K562 (cell line): ENCODE measurements around the gene FASLG. TPM values are rescaled to one million over a fixed set of nuclear protein-coding genes. Genes with fewer than 3 reads are reported as not detected.
A peak's percentile ranks its signal among the peaks of the same experiment; 100 is the strongest.

Source experiments
- ATAC-seq: fragments of 200-7000 bp; cut with Tn5 transposase; 3 replicates; pipeline ENCODE4 v1.9.1; 2020; ENCODE audit warnings: moderate library complexity
- BruUV-seq: library from RNA; stranded (reverse); fragments of 400-500 nt; replicated peaks from 2 replicates; lab custom pipeline; 2021; lab: Mats Ljungman, UMichigan
- CTCF ChIA-PET: fragments of 300-600 bp; formaldehyde crosslinking; extraction: SDS; loops from one replicate; lab custom pipeline; 2021; ENCODE audit warnings: low intra/inter-chr PET ratio; lab: Yijun Ruan, JAX
- POLR2A ChIA-PET: fragments of 300-600, 350-650 bp; sonication (Branson Sonifier 250); formaldehyde crosslinking; extraction: SDS; loops from one replicate; lab custom pipeline; 2021; ENCODE audit warnings: antibody characterized with exemption, inconsistent platforms; lab: Yijun Ruan, JAX
- DNase-seq, 4 experiments: peaks; one replicate each; pipeline versions ENCODE4 v3.0.0 to v3.0.0-alpha.2; 2011 to 2018; ENCODE audit warnings: low spot score in 3 of 4, mixed read lengths in 3 of 4; ENCODE audit errors: extremely low read depth in 1 of 4
- FAIRE-seq: peaks from 2 replicates; lab custom pipeline; 2011; peaks lifted over from hg19 to GRCh38; lab: Jason Lieb, UNC
- H2AFZ ChIP-seq: 2 replicates; pipeline ENCODE4 v1.6.0; 2011; ENCODE audit warnings: low read depth, low read length, control low read depth, inconsistent platforms
- H3K27ac ChIP-seq: fragments of 200-600 bp; 3 replicates; pipeline ENCODE4 v1.8.0; 2011; ENCODE audit warnings: low read depth, mild to moderate bottlenecking, control low read depth, inconsistent platforms, low read length, moderate library complexity, mixed read lengths; ENCODE audit errors: extremely low read depth
- H3K27me3 ChIP-seq, 2 experiments: fragments of 300-600 bp in 1 of 2; 2 replicates in 1 of 2; 3 replicates in 1 of 2; pipeline versions ENCODE4 v1.6.0 to v1.8.0; 2011; ENCODE audit warnings: inconsistent platforms in 2 of 2, low read length in 2 of 2, mild to moderate bottlenecking in 1 of 2, mixed read lengths in 1 of 2, moderate library complexity in 1 of 2; ENCODE audit not compliant: control insufficient read depth in 2 of 2, insufficient read depth in 2 of 2
- H3K36me3 ChIP-seq: fragments of 300-600 bp; 3 replicates; pipeline ENCODE4 v1.8.0; 2011; ENCODE audit warnings: mild to moderate bottlenecking, low read length, inconsistent platforms; ENCODE audit not compliant: control insufficient read depth, insufficient read depth
- H3K4me1 ChIP-seq, 2 experiments: fragments of 200-600 bp in 1 of 2; replicated peaks in 1 of 2; 2 replicates in 1 of 2; 3 replicates in 1 of 2; pipeline versions ENCODE4 v1.5.1 to v1.8.0; 2011; ENCODE audit warnings: inconsistent platforms in 2 of 2, low read length in 2 of 2, mild to moderate bottlenecking in 1 of 2, mixed read lengths in 1 of 2, moderate library complexity in 1 of 2; ENCODE audit not compliant: control insufficient read depth in 2 of 2, insufficient read depth in 2 of 2
- H3K4me2 ChIP-seq: 2 replicates; pipeline ENCODE4 v1.6.1; 2011; ENCODE audit warnings: low read length, control low read depth, inconsistent platforms, mixed read lengths; ENCODE audit not compliant: insufficient read depth
- H3K4me3 ChIP-seq: fragments of 200-600 bp; sonication (generic), shearing (Covaris generic); 2 replicates; pipeline ENCODE4 v1.5.1; 2016; ENCODE audit warnings: control low read depth, inconsistent platforms
- H3K79me2 ChIP-seq: fragments of 200-600 bp; 3 replicates; pipeline ENCODE4 v1.8.0; 2011; ENCODE audit warnings: low read length, inconsistent platforms; ENCODE audit not compliant: control insufficient read depth, insufficient read depth
- H3K9ac ChIP-seq, 2 experiments: 2 replicates each; pipeline versions ENCODE4 v1.6.0 to v1.6.1; 2011; ENCODE audit warnings: low read depth in 2 of 2, low read length in 2 of 2, control low read depth in 1 of 2, inconsistent platforms in 1 of 2, mild to moderate bottlenecking in 1 of 2, mixed read lengths in 1 of 2; ENCODE audit not compliant: insufficient read depth in 1 of 2
- H3K9me1 ChIP-seq: one replicate; pipeline ENCODE4 v1.6.0; 2011; ENCODE audit warnings: inconsistent platforms, mild to moderate bottlenecking, low read length, moderate library complexity; ENCODE audit not compliant: control insufficient read depth, insufficient read depth
- H3K9me3 ChIP-seq: replicated peaks from 2 replicates; pipeline ENCODE4 v1.5.1; 2011; ENCODE audit warnings: low read depth, low read length, inconsistent platforms; ENCODE audit not compliant: control insufficient read depth, insufficient read depth
- H4K20me1 ChIP-seq: replicated peaks from 2 replicates; pipeline ENCODE4 v1.6.1; 2011; ENCODE audit warnings: low read length, inconsistent platforms, mixed read lengths; ENCODE audit not compliant: control insufficient read depth, insufficient read depth
- BRF2 ChIP-seq: IDR thresholded peaks from 3 replicates; pipeline ENCODE4 v1.6.1; 2011; ENCODE audit warnings: borderline replicate concordance, mild to moderate bottlenecking; ENCODE audit not compliant: insufficient read length, insufficient read depth
- CEBPB ChIP-seq: fragments of 450-650 bp; IDR thresholded peaks from 2 replicates; pipeline ENCODE4 v1.6.1; 2016; ENCODE audit warnings: missing genetic modification characterization, missing compliant biosample characterization
- CEBPG ChIP-seq, 3 experiments: fragments of 200-800 bp in 1 of 3; sonication (Bioruptor generic) in 1 of 3; sonication (generic) in 1 of 3; formaldehyde crosslinking in 1 of 3; IDR thresholded peaks in 2 of 3; conservative IDR thresholded peaks in 1 of 3; 2 replicates each; pipeline versions ENCODE4 v1.6.1 to v1.8.0; 2016 to 2022; ENCODE audit warnings: missing compliant biosample characterization in 2 of 3, missing genetic modification characterization in 2 of 3, mild to moderate bottlenecking in 1 of 3, missing genetic modification reagents in 1 of 3
- NR2F6 ChIP-seq: fragments of 450-650 bp; formaldehyde crosslinking; IDR thresholded peaks from 2 replicates; pipeline ENCODE4 v1.4.0; 2020; ENCODE audit warnings: mild to moderate bottlenecking
- POLR2AphosphoS5 ChIP-seq: IDR thresholded peaks from 2 replicates; pipeline ENCODE4 v1.6.1; 2011; ENCODE audit warnings: mild to moderate bottlenecking, low read depth, low read length, moderate library complexity; ENCODE audit not compliant: control insufficient read depth, insufficient read depth
- RBM34 ChIP-seq: fragments of 200-400 bp; formaldehyde crosslinking; IDR thresholded peaks from 2 replicates; pipeline ENCODE4 v1.6.1; 2018; ENCODE audit warnings: low read length, borderline replicate concordance; ENCODE audit not compliant: insufficient read depth
- TGIF2 ChIP-seq: sonication (generic); formaldehyde crosslinking; IDR thresholded peaks from 2 replicates; pipeline ENCODE4 v1.8.1; 2022; ENCODE audit warnings: mild to moderate bottlenecking, missing genetic modification reagents, moderate library complexity
- ZNF316 ChIP-seq: fragments of 450-650 bp; IDR thresholded peaks from 2 replicates; pipeline ENCODE4 v1.6.1; 2016
- WGBS: fragments of 100-300 bp; shearing (Covaris generic); methylation state at CpG from one replicate; pipeline ENCODE4 v1.1.6; 2016; ENCODE audit warnings: low coverage, mixed read lengths; ENCODE audit not compliant: insufficient coverage; ENCODE audit errors: missing lambda C conversion rate; 5-methylcytosine and 5-hydroxymethylcytosine counted together
- in situ Hi-C: fragments of 300-500 bp; cut with MboI; formaldehyde crosslinking; loops from 4 replicates; pipeline ENCODE4 v1.15.0; 2018; ENCODE audit warnings: inconsistent platforms, mixed read lengths
- intact Hi-C: fragments of 100-400 bp; cut with micrococcal nuclease; formaldehyde crosslinking; loops from 2 replicates; pipeline ENCODE4 v1.14.2; 2022
- polyA plus RNA-seq, 8 experiments: library from polyadenylated mRNA; depleted of rRNA in 4 of 8; stranded (reverse) in 5 of 8; unstranded in 3 of 8; fragments of >200 nt; fragmentation: Nextera tagmentation in 2 of 8; fragmentation: Illumina TruSeq in 1 of 8; extraction: Ambion mirVana in 2 of 8; extraction: Trizol in 1 of 8; gene quantifications; 2 replicates each; pipeline versions ENCODE4 v1.2.1 to v1.2.3, GENCODE V29; 2011 to 2014; ENCODE audit warnings: inconsistent platforms in 1 of 8, missing spikeins in 1 of 8
- total RNA-seq, 7 experiments: library from RNA; depleted of rRNA in 6 of 7; stranded (reverse); fragments of >200 nt in 6 of 7; fragmentation: Illumina TruSeq in 2 of 7; extraction: Trizol in 2 of 7; gene quantifications; 2 replicates each; pipeline versions ENCODE4 v1.2.1 to v1.2.3, GENCODE V29; 2011 to 2021; ENCODE audit warnings: low replicate concordance in 1 of 7

FASLG gene
- total and polyA plus RNA-seq, 9 of the 15 experiments (the other 6 are each of a cell fraction or from before 2014, with no cell fraction given), result not detected

- TF ChIP-seq TGIF2 (CRISPR knock-in tag), result no peak
- TF ChIP-seq NR2F6 (CRISPR knock-in tag), result 0 out of 2 replicates have a peak, but pooled peaks have one; percentile 4
- no peak for TF ChIP-seq RBM34
- no peak for TF ChIP-seq CEBPG (CRISPR knock-in tag; IDR thresholded peaks at IDR 0.05)
- 0 out of 4 replicates have a peak, but pooled peaks of 1 of the 2 experiments have one; percentile 16 for TF ChIP-seq CEBPG (tag; conservative IDR thresholded peaks at IDR 0.05 in 1 of 2, IDR thresholded peaks at IDR 0.05 in 1 of 2)
- peak; percentile 56; the same call in 1 of the 2 replicates for TF ChIP-seq ZNF316
- TF ChIP-seq BRF2, result no peak
- TF ChIP-seq POLR2AphosphoS5, result no peak
- 0 out of 2 replicates have a peak, but pooled peaks have one; percentile 30 for TF ChIP-seq CEBPB
- Histone ChIP-seq H4K20me1 (no peaks in the 10 kb centered on the region), H3K36me3 (no peaks in the 10 kb centered on the region), H3K79me2 (no peaks in the 10 kb centered on the region), H3K27ac (peak overlapping the region; percentile 56; the same call in 2 of the 3 replicates), H3K9me1 (no peaks in the 10 kb centered on the region), H3K4me3 (no peak overlapping the region), H3K9ac (no peak overlapping the region), H2AFZ (peak overlapping the region; percentile 66; the same call in 1 of the 2 replicates), H3K27me3 (no peaks in the 10 kb centered on the region), H3K4me2 (no peak overlapping the region), H3K4me1 (peaks cover 0 to 28% of the 10 kb centered on the region in 2 experiments; a peak in 4 of 5 replicates), H3K9me3 (peaks cover 4% of the 10 kb centered on the region; the same call in 1 of the 2 replicates)
- POLR2A ChIA-PET, result interaction anchor here (0.6 to 0.7 kb wide), 2 partner anchors 37 to 1040 kb away, joined by 3 read pairs; no protein-coding TSS in a partner anchor
- no TSS peak for BruUV-seq
- CTCF ChIA-PET, result no interaction called here
- DNase-seq (no peak), FAIRE-seq (no peak), ATAC-seq (no peak)
- 33% methylated on average over 2 of the region's 2 CpGs for WGBS
- intact Hi-C loops (no loop called here), in situ Hi-C loops (loop anchor here (10.0 kb wide), 1 partner anchor 423 kb away; no protein-coding TSS in a partner anchor)
Observed at GRCh38 chr1:172638249-172638648, 20.7 kb upstream of the FASLG start.
